ENCODE data around the gene ZNF609.

- TF ChIP-seq CTCF (IDR thresholded peaks at IDR 0.05) (no peak), POLR2A (IDR thresholded peaks at IDR 0.05) (no peak)
Observed at GRCh38 chr15:64535460-64536243, 75.3 kb downstream of the ZNF609 start.

All from body of pancreas (tissue), 4 donors.